Central memory CD8-positive, alpha-beta T cell (primary cell): ENCODE data around the gene ZSCAN21.

Experiments used
- ATAC-seq: fragments of 150-1000 bp; cut with Tn5 transposase; replicated peaks from 2 replicates; pipeline ENCODE4 v1.10.0; 2022; ENCODE audit warnings: mild to moderate bottlenecking, moderate FRiP score, moderate number of reproducible peaks; ENCODE audit not compliant: poor library complexity, severe bottlenecking; ENCODE audit errors: extremely low read depth
- DNase-seq, 2 donors: peaks; one replicate each; pipeline ENCODE4 v3.0.0; 2021; ENCODE audit warnings: low spot score in 2 of 2
- H3K27ac Mint-ChIP-seq: one replicate; pipeline ENCODE4 v1.8.0; 2022; ENCODE audit warnings: low read depth, mild to moderate bottlenecking, moderate library complexity, mixed read lengths
- H3K27me3 Mint-ChIP-seq: one replicate; pipeline ENCODE4 v1.8.0; 2022; ENCODE audit warnings: mixed read lengths
- H3K36me3 Mint-ChIP-seq: one replicate; pipeline ENCODE4 v1.8.0; 2022; ENCODE audit warnings: mild to moderate bottlenecking, moderate library complexity, mixed read lengths; ENCODE audit not compliant: insufficient read depth
- H3K4me1 Mint-ChIP-seq: one replicate; pipeline ENCODE4 v1.8.0; 2022; ENCODE audit warnings: mixed read lengths
- H3K4me3 Mint-ChIP-seq: one replicate; pipeline ENCODE4 v1.8.0; 2022; ENCODE audit warnings: mild to moderate bottlenecking, moderate library complexity, mixed read lengths
- H3K9me3 Mint-ChIP-seq: one replicate; pipeline ENCODE4 v1.8.0; 2022; ENCODE audit warnings: mixed read lengths

The ZSCAN21 gene

DNA sequence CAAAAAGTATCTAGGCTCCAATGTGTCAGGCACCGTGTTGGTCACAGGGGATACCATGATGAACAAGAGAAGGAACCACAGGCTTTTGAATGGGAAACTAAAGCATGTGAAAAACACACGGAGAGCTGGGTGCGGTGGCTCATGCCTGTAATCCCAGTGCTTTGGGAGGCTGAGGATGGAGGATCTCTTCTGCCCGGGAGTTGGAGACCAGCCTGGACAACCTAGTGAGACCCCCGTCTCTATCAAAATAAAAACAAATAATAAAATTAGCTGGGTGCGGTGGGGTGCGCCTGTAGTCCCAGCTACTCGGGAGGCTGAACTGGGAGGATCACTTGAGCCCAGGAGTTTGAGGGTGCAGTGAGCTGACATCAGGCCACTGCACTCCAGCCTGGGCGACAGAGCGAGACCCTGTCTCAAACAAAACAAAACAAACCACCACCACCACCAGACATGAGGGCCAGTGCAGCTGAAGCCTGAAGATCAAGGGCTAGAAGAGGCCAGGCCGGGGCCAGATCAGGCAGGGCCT is 38.6 kb downstream of the ZSCAN21 start:
- peaks cover 9% of the 10 kb centered on the region for H3K4me1 Mint-ChIP-seq
- H3K4me3 Mint-ChIP-seq: peak overlapping the region; percentile 84
- peak overlapping the region; percentile 78 for H3K27ac Mint-ChIP-seq
- H3K27me3 Mint-ChIP-seq: no peaks in the 10 kb centered on the region
- peaks cover 34% of the 10 kb centered on the region for H3K36me3 Mint-ChIP-seq
- no peaks in the 10 kb centered on the region for H3K9me3 Mint-ChIP-seq
- DNase-seq (no peak), ATAC-seq (no peak)

DNA sequence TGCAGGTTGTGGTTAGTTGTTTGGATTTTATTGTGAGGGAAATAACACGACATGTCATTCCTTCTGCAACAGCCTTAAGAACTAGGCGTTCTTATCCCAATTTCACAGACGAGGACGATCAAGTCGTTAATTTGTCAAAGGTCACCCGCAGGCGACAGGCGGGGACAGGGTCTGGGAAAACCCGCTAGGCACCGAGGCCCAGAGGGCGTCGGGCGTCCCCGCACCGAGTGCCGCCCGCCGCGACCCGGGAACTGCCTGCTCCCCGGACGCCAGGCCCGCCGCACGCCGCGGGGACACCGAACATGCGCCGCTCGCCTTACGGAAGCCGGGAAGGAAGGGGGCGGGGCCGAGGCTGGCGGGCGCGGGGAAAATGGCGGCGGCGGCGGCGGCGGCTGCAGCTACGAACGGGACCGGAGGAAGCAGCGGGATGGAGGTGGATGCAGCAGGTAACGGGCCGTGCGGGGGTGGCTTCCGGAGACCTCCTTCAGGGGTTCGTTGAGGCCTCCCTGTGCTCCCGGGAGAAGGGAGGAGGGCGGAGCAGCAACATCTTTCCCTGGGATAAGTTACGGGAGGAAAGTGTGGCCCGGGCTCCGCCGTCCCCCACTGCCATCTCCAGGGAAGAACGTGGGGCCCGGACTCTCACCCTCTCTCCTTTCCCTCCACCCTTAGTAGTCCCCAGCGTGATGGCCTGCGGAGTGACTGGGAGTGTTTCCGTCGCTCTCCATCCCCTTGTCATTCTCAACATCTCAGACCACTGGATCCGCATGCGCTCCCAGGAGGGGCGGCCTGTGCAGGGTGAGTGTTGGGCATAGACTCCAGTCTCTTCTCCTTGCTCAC is 39.3 kb downstream of the ZSCAN21 start, which contains the start of gene COPS6:
Gene COPS6, plus strand, starts transcription at position 349 of the 837 bp plus-strand sequence. Its CDS starts 22 bp downstream, at position 371.
- peak within 1 kb of the TSS; percentile 78 for H3K27ac Mint-ChIP-seq
- no peaks in the 10 kb centered on the region for H3K27me3 Mint-ChIP-seq
- H3K4me1 Mint-ChIP-seq: peaks cover 9% of the 10 kb centered on the region
- peak; percentile 76 to 80 for DNase-seq
- ATAC-seq: peak; percentile 72
- H3K36me3 Mint-ChIP-seq: peaks cover 40% of the 10 kb centered on the region
- no peaks in the 10 kb centered on the region for H3K9me3 Mint-ChIP-seq
- H3K4me3 Mint-ChIP-seq: peak within 1 kb of the TSS; percentile 84

DNA sequence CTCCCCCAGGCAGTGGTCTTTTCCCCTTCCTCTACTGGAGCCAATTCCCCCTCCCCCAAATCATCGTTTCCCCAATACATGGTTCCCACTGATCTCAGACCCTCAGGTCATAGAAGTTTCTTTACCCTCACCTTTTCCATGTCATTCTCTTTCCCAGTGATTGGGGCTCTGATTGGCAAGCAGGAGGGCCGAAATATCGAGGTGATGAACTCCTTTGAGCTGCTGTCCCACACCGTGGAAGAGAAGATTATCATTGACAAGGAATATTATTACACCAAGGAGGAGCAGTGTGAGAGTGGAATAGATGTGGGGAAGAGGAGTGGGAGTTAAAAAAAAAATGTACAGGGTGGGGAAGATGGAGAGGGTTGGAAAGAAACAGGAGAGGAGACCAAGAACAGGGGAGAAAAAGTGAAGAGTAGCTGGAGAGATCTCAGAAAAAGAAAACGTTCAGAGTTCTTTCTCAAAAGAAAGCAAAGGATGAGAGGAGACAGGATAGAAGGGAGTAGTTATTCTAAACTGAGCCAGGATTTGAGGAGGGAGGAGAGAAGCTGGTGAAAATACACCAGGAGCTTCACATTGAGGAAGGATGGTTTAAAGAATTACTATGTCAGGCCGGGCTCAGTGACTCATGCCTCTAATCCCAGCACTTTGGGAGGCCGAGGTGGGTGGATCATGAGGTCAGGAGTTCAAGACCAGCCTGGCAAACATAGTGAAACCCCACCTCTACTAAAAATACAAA is 40.1 kb downstream of the ZSCAN21 start:
- no peak for DNase-seq
- H3K4me1 Mint-ChIP-seq: peaks cover 9% of the 10 kb centered on the region
- peak overlapping the region; percentile 84 for H3K4me3 Mint-ChIP-seq
- ATAC-seq: no peak
- H3K27ac Mint-ChIP-seq: peak overlapping the region; percentile 78
- H3K9me3 Mint-ChIP-seq: no peaks in the 10 kb centered on the region
- H3K27me3 Mint-ChIP-seq: no peaks in the 10 kb centered on the region
- H3K36me3 Mint-ChIP-seq: peaks cover 44% of the 10 kb centered on the region

DNA sequence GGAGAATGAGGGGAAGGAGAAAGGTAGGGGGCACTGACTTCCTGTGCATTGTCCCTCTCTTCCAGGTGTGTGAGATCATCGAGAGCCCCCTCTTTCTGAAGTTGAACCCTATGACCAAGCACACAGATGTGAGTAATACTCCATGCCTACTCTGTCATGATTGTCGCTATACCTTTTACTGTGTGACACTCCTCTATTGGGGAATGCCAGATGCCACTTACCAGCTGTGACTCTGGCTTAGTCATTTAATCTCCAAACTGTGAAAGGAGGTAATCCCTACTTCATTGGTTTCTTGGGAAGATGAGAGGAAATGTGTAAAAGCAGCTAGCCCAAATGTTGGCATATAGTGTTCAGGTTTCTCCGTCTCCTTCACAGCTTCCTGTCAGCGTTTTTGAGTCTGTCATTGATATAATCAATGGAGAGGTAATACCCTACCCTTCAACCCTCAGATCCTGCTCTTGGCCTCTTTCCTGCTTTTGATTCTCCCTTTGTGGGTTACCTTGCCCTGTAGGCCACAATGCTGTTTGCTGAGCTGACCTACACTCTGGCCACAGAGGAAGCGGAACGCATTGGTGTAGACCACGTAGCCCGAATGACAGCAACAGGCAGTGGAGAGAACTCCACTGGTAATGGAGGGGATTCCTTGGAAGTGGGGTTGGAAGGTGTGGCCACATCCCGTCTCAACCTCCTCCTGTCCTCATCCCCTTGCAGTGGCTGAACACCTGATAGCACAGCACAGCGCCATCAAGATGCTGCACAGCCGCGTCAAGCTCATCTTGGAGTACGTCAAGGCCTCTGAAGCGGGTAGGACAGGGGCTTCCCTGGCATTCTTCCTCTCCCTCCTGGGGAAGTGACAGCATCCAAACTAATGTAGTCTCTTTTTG is 41.2 kb downstream of the ZSCAN21 start:
- DNase-seq (no peak), ATAC-seq (no peak)
- peaks cover 9% of the 10 kb centered on the region for H3K4me1 Mint-ChIP-seq
- no peaks in the 10 kb centered on the region for H3K27me3 Mint-ChIP-seq
- H3K4me3 Mint-ChIP-seq: peak overlapping the region; percentile 23
- no peaks in the 10 kb centered on the region for H3K9me3 Mint-ChIP-seq
- peaks cover 51% of the 10 kb centered on the region for H3K36me3 Mint-ChIP-seq
- no peak overlapping the region for H3K27ac Mint-ChIP-seq

DNA sequence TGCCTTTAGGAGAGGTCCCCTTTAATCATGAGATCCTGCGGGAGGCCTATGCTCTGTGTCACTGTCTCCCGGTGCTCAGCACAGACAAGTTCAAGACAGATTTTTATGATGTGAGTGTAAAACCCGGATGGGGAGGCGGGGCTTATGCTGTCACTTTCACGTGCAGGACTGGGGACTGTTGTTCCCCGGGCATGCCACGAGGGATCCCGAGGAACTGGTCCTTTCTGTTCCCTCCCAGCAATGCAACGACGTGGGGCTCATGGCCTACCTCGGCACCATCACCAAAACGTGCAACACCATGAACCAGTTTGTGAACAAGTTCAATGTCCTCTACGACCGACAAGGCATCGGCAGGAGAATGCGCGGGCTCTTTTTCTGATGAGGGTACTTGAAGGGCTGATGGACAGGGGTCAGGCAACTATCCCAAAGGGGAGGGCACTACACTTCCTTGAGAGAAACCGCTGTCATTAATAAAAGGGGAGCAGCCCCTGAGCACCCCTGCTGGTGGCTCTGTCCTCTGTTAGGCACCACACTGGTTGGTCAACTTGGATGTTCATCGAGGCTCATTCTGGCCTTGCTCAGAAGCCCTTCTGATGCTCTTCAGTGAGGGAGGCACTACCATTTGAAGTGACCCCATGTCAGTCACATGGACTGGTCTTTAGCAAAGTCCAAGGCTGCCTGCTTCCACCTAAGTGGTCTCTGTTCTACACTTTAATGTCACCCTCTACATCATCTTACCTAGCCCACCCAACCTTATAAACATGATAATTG is 42.0 kb downstream of the ZSCAN21 start:
- Mint-ChIP-seq H3K4me1 (peaks cover 9% of the 10 kb centered on the region), H3K4me3 (no peak overlapping the region), H3K9me3 (no peaks in the 10 kb centered on the region), H3K27ac (no peak overlapping the region), H3K36me3 (peaks cover 56% of the 10 kb centered on the region), H3K27me3 (no peaks in the 10 kb centered on the region)
- no peak for DNase-seq
- ATAC-seq: no peak

DNA sequence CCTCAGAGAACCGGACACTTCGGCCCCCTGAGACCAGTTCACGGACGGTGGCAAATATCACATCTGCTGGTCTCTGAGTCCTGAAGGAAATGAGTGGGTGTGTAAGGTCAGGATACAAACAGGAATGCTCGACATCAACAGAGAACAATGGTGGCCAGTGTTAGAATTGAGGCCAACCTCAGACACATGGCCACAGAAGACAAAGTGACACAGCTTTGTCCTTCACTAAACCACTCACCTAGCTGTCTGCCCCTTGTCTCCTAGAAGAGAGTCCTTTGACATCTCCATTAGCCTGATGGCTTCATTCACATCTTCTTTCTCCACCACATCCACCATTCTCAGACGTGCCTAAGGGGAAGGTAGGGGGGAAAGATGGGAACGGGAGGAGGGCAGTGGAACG is 43.5 kb downstream of the ZSCAN21 start:
- Mint-ChIP-seq H3K9me3 (no peaks in the 10 kb centered on the region), H3K36me3 (peaks cover 64% of the 10 kb centered on the region), H3K27ac (no peak overlapping the region), H3K4me3 (no peak overlapping the region), H3K4me1 (peaks cover 18% of the 10 kb centered on the region), H3K27me3 (no peaks in the 10 kb centered on the region)
- DNase-seq: no peak
- ATAC-seq: no peak

DNA sequence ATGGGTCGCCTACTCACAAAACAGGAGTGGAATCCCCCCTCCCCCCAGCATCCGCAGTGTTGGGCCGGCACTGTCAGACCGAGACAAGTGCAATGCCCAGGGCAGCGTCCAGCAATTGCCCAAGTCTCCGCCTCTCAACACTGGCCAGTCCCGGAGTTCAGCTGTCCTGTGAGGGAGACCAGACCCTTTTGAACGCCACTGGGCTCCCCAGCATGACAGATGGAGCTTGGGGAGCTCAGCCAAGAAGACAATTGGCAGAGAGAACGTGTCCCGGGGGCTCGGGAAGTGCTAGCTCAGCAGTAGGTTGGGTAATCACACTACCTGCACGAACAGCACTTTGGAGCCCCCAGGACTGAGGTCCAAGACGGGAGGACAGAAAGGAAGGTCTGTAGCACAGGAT is 43.9 kb downstream of the ZSCAN21 start:
- Mint-ChIP-seq H3K4me3 (no peak overlapping the region), H3K9me3 (no peaks in the 10 kb centered on the region), H3K27me3 (no peaks in the 10 kb centered on the region), H3K36me3 (peaks cover 67% of the 10 kb centered on the region), H3K27ac (no peak overlapping the region), H3K4me1 (peaks cover 23% of the 10 kb centered on the region)
- ATAC-seq (no peak), DNase-seq (no peak)

DNA sequence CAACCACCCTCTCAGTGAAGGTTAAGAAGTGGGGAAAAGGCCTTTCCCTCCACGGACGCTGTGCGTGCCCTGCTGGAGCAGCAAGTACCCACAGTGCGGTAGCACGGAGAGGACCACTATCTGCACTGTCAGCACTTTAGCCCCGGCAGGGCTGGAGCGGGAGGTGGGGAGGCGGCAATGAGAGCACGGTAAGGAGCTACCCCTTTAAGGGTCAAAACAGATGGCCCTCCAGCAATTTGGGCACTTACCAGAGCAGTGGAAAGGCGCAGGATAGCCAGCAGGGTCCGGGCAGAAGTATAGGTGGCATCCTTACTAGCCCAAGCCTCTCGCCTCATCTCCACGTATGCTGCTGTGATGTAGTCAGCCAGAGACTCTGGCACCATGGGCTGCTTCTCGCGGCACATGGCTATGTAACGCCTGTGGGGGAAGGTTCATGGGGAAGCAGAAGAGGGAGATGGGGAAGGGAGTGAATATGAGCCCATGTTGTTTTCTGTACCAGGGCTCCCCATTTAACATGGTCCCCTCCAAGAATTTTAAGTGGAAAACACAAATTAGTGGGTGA is 44.4 kb downstream of the ZSCAN21 start:
- peaks cover 67% of the 10 kb centered on the region for H3K36me3 Mint-ChIP-seq
- no peaks in the 10 kb centered on the region for H3K9me3 Mint-ChIP-seq
- H3K4me1 Mint-ChIP-seq: peaks cover 28% of the 10 kb centered on the region
- no peak overlapping the region for H3K4me3 Mint-ChIP-seq
- ATAC-seq: no peak
- H3K27me3 Mint-ChIP-seq: no peaks in the 10 kb centered on the region
- no peak for DNase-seq
- H3K27ac Mint-ChIP-seq: no peak overlapping the region

DNA sequence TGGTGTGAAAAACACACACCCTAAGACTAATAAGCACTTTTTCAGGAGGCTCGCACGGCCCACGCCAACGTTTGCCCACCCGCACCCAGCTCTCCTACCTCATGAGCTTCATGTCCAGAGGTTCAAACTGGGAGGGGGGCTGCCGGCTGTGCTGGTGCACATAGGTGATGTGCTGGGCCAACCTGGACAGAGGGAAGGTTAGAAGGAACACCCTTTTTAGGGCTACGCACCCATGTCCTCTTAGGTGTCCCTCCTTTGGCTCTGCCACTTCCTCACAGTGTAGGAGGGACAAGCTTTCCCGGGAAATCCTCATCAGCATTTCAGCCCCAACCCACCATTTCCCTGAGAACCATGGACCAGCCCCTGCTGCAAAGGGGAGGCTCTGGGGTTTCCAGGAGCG is 45.7 kb downstream of the ZSCAN21 start:
- Mint-ChIP-seq H3K9me3 (no peaks in the 10 kb centered on the region), H3K27me3 (no peaks in the 10 kb centered on the region), H3K4me3 (no peak overlapping the region), H3K4me1 (peaks cover 32% of the 10 kb centered on the region), H3K36me3 (peaks cover 69% of the 10 kb centered on the region), H3K27ac (no peak overlapping the region)
- DNase-seq (no peak), ATAC-seq (no peak)

DNA sequence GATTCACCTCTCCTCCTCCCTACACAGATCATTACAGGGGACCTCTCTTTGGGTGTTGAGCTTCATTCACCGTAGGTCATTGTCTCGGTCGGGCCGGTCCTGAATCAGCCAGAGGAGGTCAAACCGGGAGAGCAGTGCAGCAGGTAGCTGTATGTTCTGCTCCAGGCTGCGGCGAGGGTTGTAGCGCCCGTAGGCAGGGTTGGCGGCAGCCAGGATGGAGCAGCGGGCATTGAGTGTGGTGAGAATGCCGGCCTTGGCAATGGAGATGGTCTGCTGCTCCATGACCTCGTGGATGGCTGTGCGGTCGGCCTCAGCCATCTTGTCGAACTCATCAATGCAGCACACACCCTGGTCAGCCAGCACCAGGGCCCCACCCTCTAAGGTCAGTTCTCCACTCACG is 46.1 kb downstream of the ZSCAN21 start:
- Mint-ChIP-seq H3K27me3 (no peaks in the 10 kb centered on the region), H3K4me3 (no peak overlapping the region), H3K9me3 (no peaks in the 10 kb centered on the region), H3K27ac (no peak overlapping the region), H3K4me1 (peaks cover 32% of the 10 kb centered on the region), H3K36me3 (peaks cover 73% of the 10 kb centered on the region)
- no peak for DNase-seq
- ATAC-seq: no peak

DNA sequence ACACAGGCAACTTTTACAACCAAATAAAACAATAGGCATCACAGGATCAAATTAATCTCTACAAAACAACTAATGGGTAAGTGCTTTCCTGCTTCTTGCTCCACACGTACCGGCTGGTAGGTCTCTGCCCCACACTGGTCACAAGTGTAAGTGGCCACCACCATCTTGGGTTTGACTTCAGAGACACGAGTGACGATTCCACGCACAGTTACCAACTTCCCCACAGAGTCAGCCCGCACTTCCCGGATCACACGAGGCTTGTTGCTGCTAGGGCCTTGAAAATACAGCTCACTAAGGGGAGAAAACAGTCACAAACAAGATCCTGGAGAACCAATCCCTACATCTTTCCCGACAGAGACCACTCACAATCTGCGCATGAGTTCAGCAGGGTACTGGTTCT is 49.3 kb downstream of the ZSCAN21 start:
- Mint-ChIP-seq H3K4me1 (peaks cover 37% of the 10 kb centered on the region), H3K27me3 (no peaks in the 10 kb centered on the region), H3K36me3 (peaks cover 63% of the 10 kb centered on the region), H3K4me3 (peak overlapping the region; percentile 94), H3K9me3 (no peaks in the 10 kb centered on the region), H3K27ac (peak overlapping the region; percentile 97)
- DNase-seq (no peak), ATAC-seq (no peak)
